K562 (cell line): ENCODE measurements around the gene ABHD14A. TPM values are rescaled to one million over a fixed set of nuclear protein-coding genes. Genes with fewer than 3 reads are reported as not detected.

Experiments
- ATAC-seq: fragments of 200-7000 bp; cut with Tn5 transposase; 3 replicates; pipeline ENCODE4 v1.9.1; 2020; ENCODE audit warnings: moderate library complexity
- BruUV-seq: library from RNA; stranded (reverse); fragments of 400-500 nt; replicated peaks from 2 replicates; lab custom pipeline; 2021; lab: Mats Ljungman, UMichigan
- CTCF ChIA-PET: fragments of 300-600 bp; formaldehyde crosslinking; extraction: SDS; loops from one replicate; lab custom pipeline; 2021; ENCODE audit warnings: low intra/inter-chr PET ratio; lab: Yijun Ruan, JAX
- POLR2A ChIA-PET: fragments of 300-600, 350-650 bp; sonication (Branson Sonifier 250); formaldehyde crosslinking; extraction: SDS; loops from one replicate; lab custom pipeline; 2021; ENCODE audit warnings: antibody characterized with exemption, inconsistent platforms; lab: Yijun Ruan, JAX
- DNase-seq, 4 experiments: peaks; one replicate each; pipeline versions ENCODE4 v3.0.0 to v3.0.0-alpha.2; 2011 to 2018; ENCODE audit warnings: low spot score in 3 of 4, mixed read lengths in 3 of 4; ENCODE audit errors: extremely low read depth in 1 of 4
- FAIRE-seq: peaks from 2 replicates; lab custom pipeline; 2011; peaks lifted over from hg19 to GRCh38; lab: Jason Lieb, UNC
- H2AFZ ChIP-seq: 2 replicates; pipeline ENCODE4 v1.6.0; 2011; ENCODE audit warnings: low read depth, low read length, control low read depth, inconsistent platforms
- H3K27ac ChIP-seq: fragments of 200-600 bp; 3 replicates; pipeline ENCODE4 v1.8.0; 2011; ENCODE audit warnings: low read depth, mild to moderate bottlenecking, control low read depth, inconsistent platforms, low read length, moderate library complexity, mixed read lengths; ENCODE audit errors: extremely low read depth
- H3K27me3 ChIP-seq, 2 experiments: fragments of 300-600 bp in 1 of 2; 2 replicates in 1 of 2; 3 replicates in 1 of 2; pipeline versions ENCODE4 v1.6.0 to v1.8.0; 2011; ENCODE audit warnings: inconsistent platforms in 2 of 2, low read length in 2 of 2, mild to moderate bottlenecking in 1 of 2, mixed read lengths in 1 of 2, moderate library complexity in 1 of 2; ENCODE audit not compliant: control insufficient read depth in 2 of 2, insufficient read depth in 2 of 2
- H3K36me3 ChIP-seq: fragments of 300-600 bp; 3 replicates; pipeline ENCODE4 v1.8.0; 2011; ENCODE audit warnings: mild to moderate bottlenecking, low read length, inconsistent platforms; ENCODE audit not compliant: control insufficient read depth, insufficient read depth
- H3K4me1 ChIP-seq, 2 experiments: fragments of 200-600 bp in 1 of 2; replicated peaks in 1 of 2; 2 replicates in 1 of 2; 3 replicates in 1 of 2; pipeline versions ENCODE4 v1.5.1 to v1.8.0; 2011; ENCODE audit warnings: inconsistent platforms in 2 of 2, low read length in 2 of 2, mild to moderate bottlenecking in 1 of 2, mixed read lengths in 1 of 2, moderate library complexity in 1 of 2; ENCODE audit not compliant: control insufficient read depth in 2 of 2, insufficient read depth in 2 of 2
- H3K4me2 ChIP-seq: 2 replicates; pipeline ENCODE4 v1.6.1; 2011; ENCODE audit warnings: low read length, control low read depth, inconsistent platforms, mixed read lengths; ENCODE audit not compliant: insufficient read depth
- H3K4me3 ChIP-seq: fragments of 200-600 bp; sonication (generic), shearing (Covaris generic); 2 replicates; pipeline ENCODE4 v1.5.1; 2016; ENCODE audit warnings: control low read depth, inconsistent platforms
- H3K79me2 ChIP-seq: fragments of 200-600 bp; 3 replicates; pipeline ENCODE4 v1.8.0; 2011; ENCODE audit warnings: low read length, inconsistent platforms; ENCODE audit not compliant: control insufficient read depth, insufficient read depth
- H3K9ac ChIP-seq, 2 experiments: 2 replicates each; pipeline versions ENCODE4 v1.6.0 to v1.6.1; 2011; ENCODE audit warnings: low read depth in 2 of 2, low read length in 2 of 2, control low read depth in 1 of 2, inconsistent platforms in 1 of 2, mild to moderate bottlenecking in 1 of 2, mixed read lengths in 1 of 2; ENCODE audit not compliant: insufficient read depth in 1 of 2
- H3K9me1 ChIP-seq: one replicate; pipeline ENCODE4 v1.6.0; 2011; ENCODE audit warnings: inconsistent platforms, mild to moderate bottlenecking, low read length, moderate library complexity; ENCODE audit not compliant: control insufficient read depth, insufficient read depth
- H3K9me3 ChIP-seq: replicated peaks from 2 replicates; pipeline ENCODE4 v1.5.1; 2011; ENCODE audit warnings: low read depth, low read length, inconsistent platforms; ENCODE audit not compliant: control insufficient read depth, insufficient read depth
- H4K20me1 ChIP-seq: replicated peaks from 2 replicates; pipeline ENCODE4 v1.6.1; 2011; ENCODE audit warnings: low read length, inconsistent platforms, mixed read lengths; ENCODE audit not compliant: control insufficient read depth, insufficient read depth
- ELF1 ChIP-seq: fragments of 200-800 bp; sonication (Bioruptor generic); IDR thresholded peaks from 2 replicates; pipeline ENCODE4 v1.6.1; 2016; ENCODE audit warnings: missing genetic modification characterization, missing compliant biosample characterization
- HCFC1 ChIP-seq: IDR thresholded peaks from 2 replicates; pipeline ENCODE4 v1.6.1; 2012; ENCODE audit warnings: low read depth, low read length, improper control_type of control experiment
- RAD21 ChIP-seq, 2 experiments: fragments of 250-450 bp in 1 of 2; fragments of 450-650 bp in 1 of 2; sonication (Bioruptor Pico) in 1 of 2; formaldehyde crosslinking in 1 of 2; IDR thresholded peaks in 1 of 2; conservative IDR thresholded peaks in 1 of 2; 2 replicates each; pipeline versions ENCODE4 v1.4.0 to v1.8.0; 2020 to 2022; ENCODE audit warnings: mild to moderate bottlenecking in 2 of 2, moderate library complexity in 1 of 2
- SMAD4 ChIP-seq: fragments of 250-450 bp; sonication (Bioruptor Pico); conservative IDR thresholded peaks from 2 replicates; pipeline ENCODE4 v1.8.0; 2021; ENCODE audit warnings: inconsistent platforms, mild to moderate bottlenecking, moderate library complexity
- SPI1 ChIP-seq: IDR thresholded peaks from 2 replicates; pipeline ENCODE4 v1.6.1; 2011; ENCODE audit warnings: low read depth, low read length, control low read depth, borderline replicate concordance
- ZFP1 ChIP-seq: fragments of 450-650 bp; formaldehyde crosslinking; IDR thresholded peaks from 2 replicates; pipeline ENCODE4 v1.4.0; 2020; ENCODE audit warnings: mild to moderate bottlenecking, mixed read lengths
- ZNF592 ChIP-seq: fragments of 450-650 bp; IDR thresholded peaks from 2 replicates; pipeline ENCODE4 v1.6.1; 2017; ENCODE audit warnings: antibody characterized with exemption, mild to moderate bottlenecking
- WGBS: fragments of 100-300 bp; shearing (Covaris generic); methylation state at CpG from one replicate; pipeline ENCODE4 v1.1.6; 2016; ENCODE audit warnings: low coverage, mixed read lengths; ENCODE audit not compliant: insufficient coverage; ENCODE audit errors: missing lambda C conversion rate; 5-methylcytosine and 5-hydroxymethylcytosine counted together
- in situ Hi-C: fragments of 300-500 bp; cut with MboI; formaldehyde crosslinking; loops from 4 replicates; pipeline ENCODE4 v1.15.0; 2018; ENCODE audit warnings: inconsistent platforms, mixed read lengths
- intact Hi-C: fragments of 100-400 bp; cut with micrococcal nuclease; formaldehyde crosslinking; loops from 2 replicates; pipeline ENCODE4 v1.14.2; 2022
- polyA plus RNA-seq, 8 experiments: library from polyadenylated mRNA; depleted of rRNA in 4 of 8; stranded (reverse) in 5 of 8; unstranded in 3 of 8; fragments of >200 nt; fragmentation: Nextera tagmentation in 2 of 8; fragmentation: Illumina TruSeq in 1 of 8; extraction: Ambion mirVana in 2 of 8; extraction: Trizol in 1 of 8; gene quantifications; 2 replicates each; pipeline versions ENCODE4 v1.2.1 to v1.2.3, GENCODE V29; 2011 to 2014; ENCODE audit warnings: inconsistent platforms in 1 of 8, missing spikeins in 1 of 8
- total RNA-seq, 7 experiments: library from RNA; depleted of rRNA in 6 of 7; stranded (reverse); fragments of >200 nt in 6 of 7; fragmentation: Illumina TruSeq in 2 of 7; extraction: Trizol in 2 of 7; gene quantifications; 2 replicates each; pipeline versions ENCODE4 v1.2.1 to v1.2.3, GENCODE V29; 2011 to 2021; ENCODE audit warnings: low replicate concordance in 1 of 7

ABHD14A gene
- total and polyA plus RNA-seq, 9 of the 15 experiments (the other 6 are each of a cell fraction or from before 2014, with no cell fraction given): 0.90 to 10.5 (median 8.3) TPM

- in situ Hi-C loops (no loop called here), intact Hi-C loops (no loop called here)
- Histone ChIP-seq H3K79me2 (no peaks in the 10 kb centered on the region), H3K9me3 (no peaks in the 10 kb centered on the region), H3K9me1 (no peaks in the 10 kb centered on the region), H4K20me1 (no peaks in the 10 kb centered on the region), H3K4me3 (no peak overlapping the region), H3K4me2 (no peak overlapping the region), H3K4me1 (peaks cover 0 to 5% of the 10 kb centered on the region in 2 experiments; a peak in 1 of 5 replicates), H3K27ac (no peak overlapping the region), H2AFZ (no peak overlapping the region), H3K27me3 (peaks cover 0 to 4% of the 10 kb centered on the region in 2 experiments; a peak in 2 of 5 replicates), H3K36me3 (no peaks in the 10 kb centered on the region), H3K9ac (no peak overlapping the region)
- POLR2A ChIA-PET: interaction anchor here (0.6 to 1.1 kb wide), 4 partner anchors 9 to 104 kb away, joined by 3 to 5 read pairs (median 4); partner anchors contain the start of gene PARP3
- FAIRE-seq (no peak), DNase-seq (no peak), ATAC-seq (no peak)
- CTCF ChIA-PET: no interaction called here
- no TSS peak for BruUV-seq
- no peak for TF ChIP-seq ZNF592
- no peak for TF ChIP-seq HCFC1
- no peak for TF ChIP-seq ELF1
- TF ChIP-seq SMAD4 (CRISPR knock-in tag): no peak
- TF ChIP-seq SPI1: peak; percentile 61; the same call in 1 of the 2 replicates
- TF ChIP-seq ZFP1 (CRISPR knock-in tag): no peak
- TF ChIP-seq RAD21 (CRISPR knock-in tag; conservative IDR thresholded peaks at IDR 0.05 in 1 of 2, IDR thresholded peaks at IDR 0.05 in 1 of 2): no peak
- 0% methylated on average over 5 of the region's 6 CpGs for WGBS
Observed at GRCh38 chr3:51954105-51954504, 20.8 kb upstream of the ABHD14A start.
